H1 (cell line): Measurements from ENCODE around the gene ALG9. TPM values are rescaled to one million over a fixed set of nuclear protein-coding genes. Genes with fewer than 3 reads are reported as not detected.

Source experiments
- ASH2L ChIP-seq: fragments of 200-600, 300-600 bp; sonication (generic); IDR thresholded peaks from one replicate; pipeline ENCODE4 v1.7.1; 2017; ENCODE audit warnings: low read length
- CHD1 ChIP-seq: IDR thresholded peaks from 2 replicates; pipeline ENCODE4 v1.6.1; 2012; ENCODE audit warnings: low read depth, low read length, improper control_type of control experiment
- CHD2 ChIP-seq: IDR thresholded peaks from 2 replicates; pipeline ENCODE4 v1.6.1; 2012; ENCODE audit warnings: low read length, improper control_type of control experiment
- CTBP2 ChIP-seq: IDR thresholded peaks from 2 replicates; pipeline ENCODE4 v1.7.0; 2011; ENCODE audit warnings: borderline replicate concordance, mild to moderate bottlenecking, moderate library complexity, mixed read lengths, low read length; ENCODE audit not compliant: insufficient read depth, insufficient read length
- EGR1 ChIP-seq: IDR thresholded peaks from 2 replicates; pipeline ENCODE4 v1.6.1; 2011; ENCODE audit warnings: low read depth, low read length, borderline replicate concordance
- JUN ChIP-seq: IDR thresholded peaks from 2 replicates; pipeline ENCODE4 v1.6.1; 2011; ENCODE audit warnings: low read depth, mild to moderate bottlenecking, improper control_type of control experiment, low read length
- JUND ChIP-seq: IDR thresholded peaks from 2 replicates; pipeline ENCODE4 v1.6.1; 2011; ENCODE audit warnings: mild to moderate bottlenecking, improper control_type of control experiment, low read length
- KDM1A ChIP-seq: fragments of 200-600, 300-600 bp; sonication (generic); IDR thresholded peaks from 2 replicates; pipeline ENCODE4 v1.7.1; 2016; ENCODE audit warnings: mild to moderate bottlenecking, low read length, borderline replicate concordance
- MAFK ChIP-seq: IDR thresholded peaks from 2 replicates; pipeline ENCODE4 v1.6.1; 2012; ENCODE audit warnings: low read depth, mild to moderate bottlenecking, improper control_type of control experiment, low read length
- POLR2AphosphoS5 ChIP-seq: IDR thresholded peaks from 2 replicates; pipeline ENCODE4 v1.6.1; 2011; ENCODE audit warnings: low read depth, low read length
- RAD21 ChIP-seq, 2 experiments: IDR thresholded peaks in 1 of 2; conservative IDR thresholded peaks in 1 of 2; 2 replicates each; pipeline ENCODE4 v1.6.1; 2011; ENCODE audit warnings: low read depth in 2 of 2, low read length in 2 of 2, improper control_type of control experiment in 1 of 2, inconsistent platforms in 1 of 2, mild to moderate bottlenecking in 1 of 2, moderate library complexity in 1 of 2
- RBBP5 ChIP-seq: IDR thresholded peaks from 2 replicates; pipeline ENCODE4 v1.7.1; 2012; ENCODE audit warnings: low read depth, mild to moderate bottlenecking, inconsistent platforms, low read length, moderate library complexity, borderline replicate concordance
- RFX5 ChIP-seq: IDR thresholded peaks from 2 replicates; pipeline ENCODE4 v1.6.1; 2011; ENCODE audit warnings: low read depth, low read length, improper control_type of control experiment, borderline replicate concordance
- RXRA ChIP-seq: IDR thresholded peaks from 2 replicates; pipeline ENCODE4 v1.6.1; 2011; ENCODE audit warnings: low read depth, mild to moderate bottlenecking, low read length, moderate library complexity; ENCODE audit not compliant: insufficient read depth
- SIRT6 ChIP-seq: IDR thresholded peaks from one replicate; pipeline ENCODE4 v1.7.1; 2012; ENCODE audit warnings: low read length, inconsistent platforms
- SP2 ChIP-seq: IDR thresholded peaks from 2 replicates; pipeline ENCODE4 v1.6.1; 2012; ENCODE audit warnings: mild to moderate bottlenecking, low read length, inconsistent platforms
- SRF ChIP-seq: IDR thresholded peaks from 2 replicates; pipeline ENCODE4 v1.6.1; 2011; ENCODE audit warnings: mild to moderate bottlenecking, low read depth, low read length, moderate library complexity
- SUZ12 ChIP-seq: fragments of 200-600 bp; sonication (generic); IDR thresholded peaks from 2 replicates; pipeline ENCODE4 v1.6.1; 2012; ENCODE audit warnings: mild to moderate bottlenecking, inconsistent platforms, low read length, moderate library complexity, mixed read lengths
- TCF12 ChIP-seq: IDR thresholded peaks from 2 replicates; pipeline ENCODE4 v1.6.1; 2011; ENCODE audit warnings: low read depth, mild to moderate bottlenecking, low read length
- polyA plus RNA-seq, 7 experiments: library from polyadenylated mRNA; depleted of rRNA in 3 of 7; stranded (reverse) in 5 of 7; unstranded in 2 of 7; fragments of >200 nt in 5 of 7; fragments of 200-250 nt in 2 of 7; gene quantifications; 1 replicate in 5 of 7; 2 replicates in 1 of 7; 4 replicates in 1 of 7; pipeline versions ENCODE4 v1.2.1 to v1.2.3, GENCODE V29; 2011 to 2013; ENCODE audit warnings: missing spikeins in 2 of 7, mixed read lengths in 2 of 7
- total RNA-seq: library from RNA; stranded (reverse); fragmentation: NEBNext Ultra II Directional; extraction: Animal tissue kit (Norgen Biotek cat#: 25700); gene quantifications from 2 replicates; pipeline ENCODE4 v1.2.1, GENCODE V29; 2021
- TF ChIP-seq, protein P1 (sequence below): IDR thresholded peaks from 2 replicates; pipeline ENCODE4 v1.6.1; 2011; ENCODE audit warnings: low read depth, mild to moderate bottlenecking, low read length; ENCODE audit not compliant: insufficient read depth
- TF ChIP-seq, protein P2 (sequence below): IDR thresholded peaks from 2 replicates; pipeline ENCODE4 v1.6.1; 2012; ENCODE audit warnings: inconsistent platforms
- TF ChIP-seq, protein P3 (sequence below): IDR thresholded peaks from 2 replicates; pipeline ENCODE4 v1.6.1; 2011; ENCODE audit warnings: low read length, improper control_type of control experiment

The ALG9 gene
- total and polyA plus RNA-seq, 2 of the 8 experiments (the other 6 are each of a cell fraction or from before 2014, with no cell fraction given) = 23.5 to 24.5 TPM

DNA sequence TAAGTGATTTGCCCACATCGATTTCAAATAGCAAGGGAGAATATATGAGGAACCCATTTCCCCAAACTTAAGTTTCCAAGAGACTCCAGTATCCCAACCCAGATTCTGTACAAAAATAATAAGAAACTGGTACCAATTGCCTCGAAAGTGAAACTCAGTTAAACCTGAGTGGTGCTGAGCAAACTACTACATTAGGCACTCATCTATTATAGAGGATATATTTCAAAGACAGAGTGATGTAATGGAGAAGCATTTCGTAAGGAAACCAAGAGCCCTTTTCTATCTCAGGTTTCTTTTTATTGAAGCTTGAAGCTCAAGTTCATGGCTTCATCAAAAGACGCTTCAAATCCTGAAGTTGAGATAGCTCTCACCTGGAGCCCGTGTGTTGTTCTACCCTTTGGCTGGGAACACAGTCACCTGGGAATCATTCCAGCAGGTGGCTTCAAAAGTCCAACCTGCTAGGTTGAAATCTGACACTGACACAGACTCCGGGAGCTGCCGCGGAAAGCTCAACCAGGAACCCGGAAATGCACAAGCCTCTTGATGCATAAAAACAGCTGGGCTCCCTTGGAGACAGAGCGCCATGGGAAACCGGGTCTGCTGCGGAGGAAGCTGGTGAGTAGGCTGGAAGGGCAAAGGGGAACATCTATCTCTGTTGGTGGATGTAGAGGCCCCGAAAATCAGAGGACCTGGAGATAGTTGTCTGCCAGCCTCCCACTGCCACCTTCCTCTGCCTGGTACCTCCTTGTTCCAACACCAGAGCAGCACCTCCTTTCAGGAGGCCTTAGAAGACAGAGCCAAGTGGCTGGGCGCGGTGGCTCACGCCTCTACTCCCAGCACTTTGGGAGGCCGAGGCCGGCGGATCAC lies 47.2 kb upstream of the ALG9 start, which contains the start of gene C11orf52 (continued):
- TF ChIP-seq JUND (no peak), SP2 (no peak), RBBP5 (no peak; the same call in 1 of the 2 replicates), RFX5 (no peak), JUN (no peak), SRF (no peak), MAFK (no peak), EGR1 (no peak), POLR2AphosphoS5 (no peak), TCF12 (peak; percentile 80), CHD1 (no peak), SIRT6 (no peak), CHD2 (no peak), ASH2L (peak; percentile 60), CTBP2 (peak; percentile 65), KDM1A (no peak), RAD21 (IDR thresholded peaks at IDR 0.05 in 1 of 2, conservative IDR thresholded peaks at IDR 0.05 in 1 of 2; ENCODE audit: low read depth in 2 of 2, low read length in 2 of 2) (peak in 1 of 2 experiments; percentile 30; a peak in 1 of 4 replicates), SUZ12 (no peak), RXRA (no peak)
- TF ChIP-seq, protein P1, sequence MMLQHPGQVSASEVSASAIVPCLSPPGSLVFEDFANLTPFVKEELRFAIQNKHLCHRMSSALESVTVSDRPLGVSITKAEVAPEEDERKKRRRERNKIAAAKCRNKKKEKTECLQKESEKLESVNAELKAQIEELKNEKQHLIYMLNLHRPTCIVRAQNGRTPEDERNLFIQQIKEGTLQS = no peak
- TF ChIP-seq, protein P2, sequence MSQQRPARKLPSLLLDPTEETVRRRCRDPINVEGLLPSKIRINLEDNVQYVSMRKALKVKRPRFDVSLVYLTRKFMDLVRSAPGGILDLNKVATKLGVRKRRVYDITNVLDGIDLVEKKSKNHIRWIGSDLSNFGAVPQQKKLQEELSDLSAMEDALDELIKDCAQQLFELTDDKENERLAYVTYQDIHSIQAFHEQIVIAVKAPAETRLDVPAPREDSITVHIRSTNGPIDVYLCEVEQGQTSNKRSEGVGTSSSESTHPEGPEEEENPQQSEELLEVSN = no peak
- TF ChIP-seq, protein P3, sequence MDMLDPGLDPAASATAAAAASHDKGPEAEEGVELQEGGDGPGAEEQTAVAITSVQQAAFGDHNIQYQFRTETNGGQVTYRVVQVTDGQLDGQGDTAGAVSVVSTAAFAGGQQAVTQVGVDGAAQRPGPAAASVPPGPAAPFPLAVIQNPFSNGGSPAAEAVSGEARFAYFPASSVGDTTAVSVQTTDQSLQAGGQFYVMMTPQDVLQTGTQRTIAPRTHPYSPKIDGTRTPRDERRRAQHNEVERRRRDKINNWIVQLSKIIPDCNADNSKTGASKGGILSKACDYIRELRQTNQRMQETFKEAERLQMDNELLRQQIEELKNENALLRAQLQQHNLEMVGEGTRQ = no peak
